GM21515 (cell line): ENCODE measurements around the gene SH3PXD2A.

Source experiments
- ATAC-seq: cut with Tn5 transposase; IDR thresholded peaks from one replicate; pipeline ENCODE4 v1.9.1; 2021; ENCODE audit not compliant: unreplicated experiment

Gene SH3PXD2A

DNA sequence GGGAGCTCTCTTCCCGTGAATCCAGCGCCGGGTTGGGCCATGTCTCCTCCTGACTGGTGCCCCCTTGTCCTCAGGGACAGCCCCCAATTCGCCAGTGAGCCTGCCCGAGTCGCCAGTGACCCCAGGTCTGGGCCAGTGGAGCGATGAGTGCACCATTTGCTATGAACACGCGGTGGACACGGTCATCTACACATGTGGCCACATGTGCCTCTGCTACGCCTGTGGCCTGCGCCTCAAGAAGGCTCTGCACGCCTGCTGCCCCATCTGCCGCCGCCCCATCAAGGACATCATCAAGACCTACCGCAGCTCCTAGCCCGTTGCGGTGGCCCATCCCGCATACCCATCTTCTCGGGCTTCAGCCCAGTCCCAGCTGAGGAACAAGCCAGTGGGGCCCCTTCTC lies 265.3 kb downstream of the SH3PXD2A start:
- ATAC-seq: no peak

DNA sequence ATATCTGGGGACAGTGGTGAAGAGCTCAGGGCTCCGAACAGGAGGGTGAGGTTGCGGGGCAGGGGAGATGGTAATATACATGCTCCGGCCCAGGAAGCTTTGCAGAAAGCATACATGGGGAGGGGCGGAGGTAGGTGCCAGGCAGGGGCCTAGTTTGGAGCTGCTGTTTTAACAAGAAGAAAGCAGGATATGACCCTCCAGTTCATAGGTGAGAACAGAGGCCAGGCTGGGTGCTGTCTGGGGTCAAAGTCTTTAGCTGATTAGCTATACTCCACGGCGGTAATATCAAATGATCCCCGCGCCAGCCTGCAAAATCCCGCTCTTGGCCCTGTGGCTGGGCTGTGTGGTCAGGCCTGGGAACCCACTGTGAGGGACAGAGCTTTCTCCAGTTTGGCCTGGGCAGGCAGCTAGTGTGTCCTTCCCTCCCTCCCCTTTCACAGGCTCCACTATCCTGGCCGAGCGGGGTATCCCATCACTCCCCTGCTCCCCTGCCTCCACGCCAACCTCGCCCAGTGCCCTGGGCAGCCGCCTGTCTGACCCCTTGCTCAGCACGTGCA lies 266.2 kb downstream of the SH3PXD2A start:
- ATAC-seq: no peak

DNA sequence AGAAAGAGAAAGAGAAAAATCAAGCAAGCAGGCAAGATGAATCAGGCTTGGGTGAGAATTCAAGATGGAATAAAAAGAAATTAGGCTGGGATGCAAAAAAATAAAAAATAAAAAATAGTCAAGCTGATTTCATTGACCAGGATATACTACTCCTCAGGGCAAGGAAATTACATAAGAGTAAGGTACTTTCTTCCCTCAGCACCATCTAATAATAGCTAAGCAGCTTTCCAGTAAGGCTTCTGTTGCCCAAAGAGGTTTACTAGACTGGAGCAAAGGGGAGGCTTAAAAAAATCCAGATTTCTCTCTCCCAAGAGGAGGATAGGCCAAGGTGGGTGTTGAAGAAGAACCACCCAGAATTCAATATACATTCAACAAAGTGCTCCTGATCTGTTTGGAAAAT lies 268.3 kb downstream of the SH3PXD2A start:
- ATAC-seq: no peak

DNA sequence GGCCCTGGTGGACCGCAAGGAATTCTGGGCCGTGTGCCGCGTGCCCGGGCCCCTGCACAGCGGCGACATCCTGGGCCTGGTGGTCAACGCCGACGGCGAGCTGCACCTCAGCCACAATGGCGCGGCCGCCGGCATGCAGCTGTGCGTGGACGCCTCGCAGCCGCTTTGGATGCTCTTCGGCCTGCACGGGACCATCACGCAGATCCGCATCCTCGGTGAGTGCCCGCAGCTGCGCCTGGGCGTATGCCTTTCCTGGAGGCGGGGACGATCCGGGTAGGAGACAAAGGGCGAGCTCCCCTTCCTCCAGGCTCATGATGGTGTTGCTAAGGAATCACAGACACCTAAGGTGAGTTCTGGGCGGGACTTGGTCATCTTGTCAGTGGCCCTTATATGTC lies 270.4 kb downstream of the SH3PXD2A start:
- no peak for ATAC-seq

DNA sequence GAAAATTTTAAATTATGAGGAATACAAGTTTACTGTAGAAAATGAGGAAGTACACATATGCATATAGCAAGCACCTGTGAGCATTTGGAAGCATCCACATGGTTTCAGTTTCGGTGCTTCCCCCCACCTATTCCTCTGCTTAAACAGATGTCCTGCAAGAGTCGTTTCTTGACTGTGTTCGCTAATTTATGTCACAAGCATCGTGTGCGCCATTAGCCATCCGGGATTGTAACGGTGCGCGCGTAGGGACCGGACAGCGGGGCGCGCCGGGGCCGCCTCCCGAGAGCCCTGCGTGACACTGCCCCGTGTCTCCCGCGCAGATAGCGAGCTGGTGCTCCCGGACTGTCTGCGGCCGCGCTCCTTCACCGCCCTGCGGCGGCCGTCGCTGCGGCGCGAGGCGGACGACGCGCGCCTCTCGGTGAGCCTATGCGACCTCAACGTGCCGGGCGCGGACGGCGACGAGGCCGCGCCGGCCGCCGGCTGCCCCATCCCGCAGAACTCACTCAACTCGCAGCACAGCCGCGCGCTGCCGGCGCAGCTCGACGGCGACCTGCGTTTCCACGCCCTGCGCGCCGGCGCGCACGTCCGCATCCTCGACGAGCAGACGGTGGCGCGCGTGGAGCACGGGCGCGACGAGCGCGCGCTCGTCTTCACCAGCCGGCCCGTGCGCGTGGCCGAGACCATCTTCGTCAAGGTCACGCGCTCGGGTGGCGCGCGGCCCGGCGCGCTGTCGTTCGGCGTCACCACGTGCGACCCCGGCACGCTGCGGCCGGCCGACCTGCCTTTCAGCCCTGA lies 271.0 kb downstream of the SH3PXD2A start:
- ATAC-seq: peak; percentile 38

DNA sequence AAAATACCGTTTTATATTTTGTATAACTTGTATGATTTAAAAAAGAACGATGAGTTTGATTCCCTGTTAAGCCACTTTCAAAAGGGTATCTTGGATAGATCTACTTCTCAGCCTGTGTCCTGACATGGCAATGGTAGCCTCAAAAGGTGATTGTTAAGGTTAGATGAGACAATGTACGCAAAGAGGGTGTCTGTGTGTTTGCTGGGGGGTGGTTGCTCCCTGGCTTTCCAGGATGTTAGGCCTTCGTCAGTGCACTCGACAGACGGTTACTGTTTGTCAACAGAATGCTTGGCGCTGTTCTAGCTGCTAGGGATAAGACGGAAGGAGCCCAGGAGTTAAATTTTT lies 271.5 kb downstream of the SH3PXD2A start:
- ATAC-seq: no peak

DNA sequence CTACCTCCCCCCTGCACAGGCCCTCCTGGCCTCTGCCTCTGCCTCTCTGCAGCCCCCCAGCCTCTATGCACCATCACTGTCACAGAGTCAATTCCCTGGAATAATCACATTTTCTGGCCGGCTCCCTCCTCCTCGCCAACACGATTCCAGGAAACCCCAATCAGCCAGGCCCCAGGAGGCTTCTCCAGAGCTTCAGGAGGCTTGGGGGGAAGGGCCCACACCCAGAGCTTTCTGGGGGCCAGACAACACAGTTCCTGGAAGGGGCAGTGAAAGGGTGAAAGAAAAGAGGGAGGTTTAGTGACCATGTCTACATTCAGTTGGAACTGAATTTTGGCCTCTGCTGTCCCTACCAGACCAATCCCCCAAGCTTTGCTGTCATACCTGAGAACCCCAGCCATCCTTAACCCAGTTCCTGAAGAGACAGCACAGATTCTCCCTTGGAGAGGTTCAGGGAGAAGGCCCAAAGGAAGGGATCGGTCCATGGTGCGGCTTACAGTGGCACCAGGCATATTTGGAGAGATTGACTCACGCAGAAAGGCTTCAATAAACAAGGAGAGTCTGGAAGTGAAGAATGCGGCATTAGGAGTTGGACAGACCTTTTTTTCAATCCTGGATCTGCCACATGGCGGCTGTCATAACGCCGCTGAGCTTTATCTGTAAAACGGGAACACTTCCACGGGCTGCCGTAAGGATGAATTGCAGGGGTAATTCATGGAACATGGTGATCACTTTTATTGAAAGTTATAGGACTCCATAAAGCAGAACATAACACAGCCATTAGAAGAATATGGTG lies 272.8 kb downstream of the SH3PXD2A start:
- ATAC-seq: no peak

DNA sequence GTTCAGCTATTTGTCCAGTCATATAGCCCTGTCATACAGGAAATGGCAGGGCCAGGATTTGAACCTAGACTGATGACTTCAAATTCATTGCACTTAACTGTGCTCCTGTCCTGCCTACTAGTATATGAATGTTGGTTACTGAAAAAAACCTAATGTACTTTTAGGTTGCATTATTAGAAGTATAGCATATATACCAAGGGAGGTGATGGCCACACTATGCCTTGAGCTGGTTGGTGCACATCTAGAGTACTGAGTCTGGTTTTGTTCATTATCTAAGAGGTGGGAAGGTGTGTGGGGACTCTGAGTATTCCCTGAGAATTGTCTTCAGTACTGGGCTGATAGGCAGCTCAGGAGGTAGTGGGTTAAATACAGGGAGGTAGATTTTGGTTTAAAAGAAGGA lies 273.9 kb downstream of the SH3PXD2A start:
- no peak for ATAC-seq

DNA sequence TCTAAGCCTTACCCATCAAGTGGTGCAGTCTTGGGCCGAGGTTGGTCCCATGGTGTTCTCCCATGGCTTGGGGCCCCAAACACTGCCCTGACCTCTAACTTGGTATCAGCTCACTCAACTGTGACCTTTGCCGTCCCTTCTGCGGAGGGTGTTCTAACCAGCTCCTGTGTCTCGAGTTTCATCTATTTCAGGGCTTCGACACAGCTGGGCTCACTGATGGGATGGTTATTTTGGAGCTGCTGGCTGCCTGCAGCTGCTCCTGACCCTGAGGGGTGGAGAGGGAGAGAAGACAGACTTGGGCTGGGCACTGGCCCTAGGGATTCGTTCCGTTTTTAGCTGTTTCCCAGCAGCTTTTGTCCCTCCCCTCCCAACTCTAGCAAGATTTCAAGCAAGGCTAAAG lies 274.9 kb downstream of the SH3PXD2A start:
- ATAC-seq: no peak

DNA sequence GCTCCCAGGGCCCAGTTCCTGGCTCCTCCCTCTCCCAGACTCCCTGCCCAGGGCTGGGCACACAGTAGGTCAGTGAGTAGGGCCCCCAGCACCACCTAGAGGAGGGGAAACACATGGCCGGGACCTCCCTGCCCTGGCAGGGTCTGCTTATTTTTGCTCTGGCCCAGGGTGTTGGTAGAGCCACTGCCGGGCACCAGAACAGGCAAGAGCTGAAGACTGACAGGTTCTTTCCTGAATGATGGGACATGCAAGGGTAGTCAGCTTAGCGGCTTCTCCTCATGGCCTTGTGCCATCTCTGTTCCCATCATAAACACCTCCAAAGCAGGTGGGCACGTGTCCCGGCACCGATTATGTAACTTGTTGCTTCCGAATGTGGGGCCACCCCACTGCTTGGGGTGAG lies 275.4 kb downstream of the SH3PXD2A start:
- ATAC-seq: no peak

DNA sequence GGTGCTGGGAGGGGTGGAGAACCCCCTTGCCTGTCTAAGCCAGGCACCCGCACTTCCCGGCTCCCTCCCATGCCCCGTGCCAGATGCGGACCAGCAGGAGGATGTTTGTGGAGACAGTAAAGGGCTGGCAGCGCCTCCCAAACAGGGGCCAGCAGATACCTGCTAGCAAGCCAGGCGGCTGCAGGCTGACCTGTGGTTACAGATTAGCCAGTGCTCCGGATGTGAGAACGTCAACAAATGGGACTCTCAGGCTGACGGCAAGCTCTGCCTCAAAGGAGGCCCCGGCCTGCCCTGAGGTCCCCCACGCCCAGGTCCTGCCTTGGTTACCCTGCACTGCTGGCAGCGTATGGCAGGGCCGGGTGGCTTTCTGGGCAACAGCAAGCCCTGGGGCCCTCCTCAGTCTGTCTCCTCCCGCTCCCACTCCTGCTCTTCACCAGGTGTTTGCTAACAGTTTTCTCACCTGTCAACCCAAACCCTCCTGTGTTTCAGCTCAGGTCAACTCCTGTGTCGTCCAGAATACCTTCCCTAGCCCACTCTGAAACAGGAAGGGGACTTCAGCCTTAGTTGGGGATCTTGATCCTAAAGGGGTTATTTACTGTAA lies 276.5 kb downstream of the SH3PXD2A start:
- no peak for ATAC-seq

DNA sequence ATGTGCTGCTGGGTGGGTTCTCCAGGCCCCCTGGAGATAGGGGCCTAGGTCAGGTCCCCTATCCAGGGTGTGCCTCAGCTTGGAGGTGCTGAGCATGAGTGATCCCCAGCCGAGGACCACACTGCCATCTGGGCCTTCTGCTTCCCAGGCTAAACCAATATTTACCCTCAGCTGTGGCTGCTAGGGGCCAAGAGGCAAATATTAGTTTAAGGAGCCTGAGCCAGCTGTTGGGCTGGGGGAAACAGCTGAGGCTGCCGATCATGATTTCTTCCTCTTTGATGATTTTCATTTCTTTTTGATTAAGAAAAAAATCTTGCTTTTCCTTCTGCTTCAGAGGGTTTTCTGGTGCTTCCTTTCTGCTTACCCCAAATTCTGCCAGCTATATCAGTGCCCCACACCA lies 278.5 kb downstream of the SH3PXD2A start:
- no peak for ATAC-seq

DNA sequence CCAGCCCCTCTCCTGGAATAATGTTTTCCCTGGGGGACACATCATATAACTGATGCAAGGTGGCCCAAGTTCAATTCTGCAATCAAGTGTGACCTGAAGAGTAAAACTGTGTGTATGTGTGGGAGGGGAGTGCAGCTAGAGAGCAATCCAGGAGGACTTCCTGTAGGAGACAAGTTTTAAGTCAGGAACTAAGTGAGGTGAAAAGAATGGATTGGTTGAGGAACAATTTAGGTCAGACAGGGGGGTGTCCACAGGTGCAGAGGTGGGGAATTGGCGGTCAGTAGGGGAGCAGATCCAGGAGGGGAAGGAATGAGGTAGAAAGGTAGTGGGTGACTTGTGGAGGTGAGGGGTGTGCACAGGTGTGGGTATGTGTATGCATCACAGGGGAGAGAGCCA lies 279.3 kb downstream of the SH3PXD2A start:
- ATAC-seq: no peak

DNA sequence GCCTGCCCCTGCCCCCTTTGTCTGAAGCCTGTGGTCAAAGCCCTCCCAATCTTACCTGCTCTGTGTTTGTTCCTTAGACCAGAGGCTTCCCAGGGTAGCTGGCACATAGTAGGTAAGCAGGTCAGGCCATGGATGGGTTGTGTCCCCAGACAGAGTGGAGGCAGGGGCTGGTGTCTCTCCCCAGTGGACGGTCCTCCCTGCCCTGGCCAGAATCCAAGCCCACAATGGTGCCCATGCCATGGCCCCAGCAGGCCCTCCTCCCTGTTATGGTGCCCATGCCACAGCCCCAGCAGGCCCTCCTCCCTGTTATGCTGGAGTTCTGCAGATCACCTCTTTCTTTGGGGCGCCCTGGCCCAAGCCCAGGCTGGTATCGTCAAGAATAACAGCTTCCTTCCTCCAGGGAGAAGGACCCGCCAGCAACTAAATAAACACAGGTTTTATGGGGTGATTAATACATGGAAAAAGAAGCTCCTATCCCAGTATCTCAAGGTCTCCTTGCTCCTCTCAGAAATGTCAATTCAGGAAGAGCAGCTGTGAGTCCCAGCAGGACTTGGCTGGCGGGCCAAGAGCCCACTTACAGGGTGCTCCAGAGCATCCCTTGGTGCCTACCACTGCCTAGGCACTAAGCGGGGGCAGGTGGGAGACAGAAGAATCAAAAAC lies 279.8 kb downstream of the SH3PXD2A start:
- ATAC-seq: no peak

DNA sequence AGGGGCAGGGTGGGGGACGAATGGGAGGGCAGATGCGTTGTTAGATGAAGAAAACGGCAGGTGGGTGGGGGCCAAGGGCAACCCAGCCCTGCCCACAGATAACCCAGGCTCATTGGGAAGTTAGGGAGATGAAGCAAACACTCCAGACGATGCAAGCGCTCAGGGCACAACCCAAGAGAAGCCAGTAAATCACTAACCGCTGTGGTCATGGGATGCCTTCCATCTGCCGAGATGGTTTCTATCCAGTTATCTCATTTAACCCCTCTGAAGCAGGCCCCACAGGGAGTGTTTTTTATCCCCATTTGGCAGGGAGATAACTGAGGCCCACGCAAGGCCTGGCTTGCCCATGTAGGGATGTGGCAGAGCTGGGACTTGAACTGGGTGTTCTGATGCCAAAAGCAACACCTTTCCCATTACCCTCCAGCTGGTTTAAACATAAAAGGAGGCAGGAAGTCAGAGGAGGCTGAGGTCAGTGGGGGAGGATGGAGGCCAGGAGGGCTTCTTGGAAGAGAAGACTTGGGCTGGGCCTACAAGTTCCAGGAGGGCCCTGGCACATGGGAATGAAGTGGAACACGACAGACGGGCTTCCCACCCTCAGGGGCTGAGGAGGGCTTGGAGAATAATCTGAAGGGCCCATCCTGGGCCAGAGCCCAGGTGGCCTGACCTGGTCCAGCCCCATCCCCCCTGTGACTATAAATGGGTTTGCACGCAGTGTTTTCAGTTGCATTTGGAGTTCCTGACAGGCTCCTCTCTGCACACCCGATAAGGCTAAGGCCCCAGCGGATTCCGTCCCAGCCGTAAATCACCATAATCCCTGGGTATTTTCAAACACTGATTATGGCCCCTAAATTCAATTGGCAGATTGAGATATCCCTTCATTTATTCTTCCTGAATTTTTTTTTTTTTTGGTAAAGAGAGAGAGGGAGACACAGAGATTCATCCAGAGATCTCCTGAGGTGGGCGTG lies 281.0 kb downstream of the SH3PXD2A start:
- no peak for ATAC-seq

DNA sequence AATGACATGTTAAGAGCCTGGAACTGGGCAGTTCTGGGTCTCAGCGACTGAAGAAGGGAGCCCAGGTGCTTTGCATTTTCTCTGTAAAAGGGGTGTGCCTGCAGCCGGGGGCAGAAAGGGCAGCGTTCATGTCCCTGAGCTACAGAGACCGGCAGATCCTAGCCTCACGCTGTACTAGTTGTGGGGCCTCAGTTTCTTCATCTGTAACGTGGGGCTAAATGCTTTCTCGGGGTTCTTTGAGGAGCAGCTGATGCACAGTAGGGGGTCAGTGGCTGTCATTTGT lies 282.2 kb downstream of the SH3PXD2A start:
- no peak for ATAC-seq

DNA sequence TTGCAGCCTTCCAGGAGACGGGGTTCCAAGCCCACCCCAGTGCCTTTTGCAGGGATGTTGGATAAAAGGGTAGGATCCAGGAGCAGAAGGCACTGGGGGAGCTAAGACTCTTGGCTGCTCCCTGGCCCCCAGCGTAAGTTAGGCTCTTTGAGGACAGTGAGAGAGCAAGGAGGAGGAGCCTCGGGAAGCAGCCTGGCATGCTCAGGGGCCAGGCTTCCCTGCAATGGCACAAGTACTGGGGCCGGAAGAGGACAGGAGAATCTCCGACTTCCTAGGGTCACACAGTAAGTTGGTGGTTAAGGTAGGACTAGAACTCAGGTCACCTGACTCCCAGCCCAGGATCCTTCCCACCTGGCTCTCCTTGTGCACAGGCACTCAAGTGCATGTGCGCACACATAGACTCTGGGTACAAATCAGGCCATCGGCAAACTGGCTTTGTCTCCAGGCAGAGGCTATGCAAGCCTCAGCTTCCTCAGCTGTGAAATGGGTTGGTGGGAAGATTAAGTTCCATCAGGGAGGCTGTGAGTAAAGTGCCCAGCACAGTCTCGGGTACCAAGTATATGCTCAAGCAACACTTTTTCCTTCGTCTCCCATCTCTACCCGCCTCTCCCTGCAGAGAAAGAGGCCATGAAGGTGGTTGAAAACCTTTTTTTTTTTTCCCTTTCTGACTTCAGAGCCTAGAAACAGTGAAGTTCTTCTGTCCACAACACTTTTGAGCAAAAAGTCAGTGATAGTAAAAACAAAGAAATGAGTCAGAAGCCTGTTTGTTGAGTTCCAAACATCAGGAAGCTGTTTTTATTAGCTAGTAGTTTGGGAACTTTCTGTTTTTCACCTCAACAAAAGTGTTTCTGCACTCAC lies 282.8 kb downstream of the SH3PXD2A start:
- no peak for ATAC-seq

DNA sequence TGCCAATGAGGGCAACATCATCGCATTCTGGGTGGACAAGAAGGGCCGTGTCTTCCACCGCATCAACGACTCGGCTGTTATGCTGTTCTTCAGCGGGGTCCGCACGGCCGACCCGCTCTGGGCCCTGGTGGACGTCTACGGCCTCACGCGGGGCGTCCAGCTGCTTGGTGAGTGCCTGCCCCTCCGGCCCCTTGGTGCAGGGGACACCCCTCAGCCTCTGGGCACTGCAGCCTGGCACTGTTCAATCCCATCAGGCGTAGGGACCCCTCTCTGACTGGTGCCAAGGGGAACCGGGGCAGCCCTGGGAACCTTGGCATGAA lies 283.8 kb downstream of the SH3PXD2A start:
- no peak for ATAC-seq

DNA sequence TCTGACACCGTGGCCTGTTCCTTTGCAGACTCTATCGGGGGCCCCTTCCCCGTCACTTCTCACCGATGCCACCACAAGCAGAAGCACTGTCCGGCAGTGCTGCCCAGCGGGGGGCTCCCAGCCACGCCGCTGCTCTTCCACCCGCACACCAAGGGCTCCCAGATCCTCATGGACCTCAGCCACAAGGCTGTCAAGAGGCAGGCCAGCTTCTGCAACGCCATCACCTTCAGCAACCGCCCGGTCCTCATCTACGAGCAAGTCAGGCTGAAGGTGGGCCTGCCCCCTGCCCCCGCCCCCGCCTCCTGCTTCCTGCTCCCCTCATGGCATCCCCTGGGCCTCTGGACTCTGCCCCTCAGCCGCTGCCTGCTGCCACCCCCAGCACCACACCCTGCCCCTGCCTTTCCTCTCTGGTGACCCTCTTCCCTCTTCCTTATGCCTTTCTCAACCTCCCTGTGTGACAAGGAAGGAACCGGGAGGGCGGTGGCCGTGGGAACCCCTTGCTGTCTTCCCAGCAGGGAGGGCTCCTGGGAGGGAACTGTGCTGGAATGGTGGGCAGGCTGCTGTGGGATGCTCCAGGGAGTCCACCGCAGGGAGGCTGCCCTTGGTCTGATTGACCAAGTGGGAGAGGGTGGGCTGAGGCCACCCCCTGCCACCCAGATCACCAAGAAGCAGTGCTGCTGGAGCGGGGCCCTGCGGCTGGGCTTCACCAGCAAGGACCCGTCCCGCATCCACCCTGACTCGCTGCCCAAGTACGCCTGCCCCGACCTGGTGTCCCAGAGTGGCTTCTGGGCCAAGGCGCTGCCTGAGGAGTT lies 284.3 kb downstream of the SH3PXD2A start:
- ATAC-seq: no peak
